Fibroblast of pulmonary artery (primary cell): ENCODE measurements around the gene NPL.

Experiments
- DNase-seq: peaks from one replicate; pipeline ENCODE4 v3.0.0-alpha.2; 2010; ENCODE audit warnings: low read depth
- H3K4me3 ChIP-seq: replicated peaks from 2 replicates; pipeline ENCODE4 v1.5.1; 2011; ENCODE audit warnings: low read depth, mild to moderate bottlenecking, control low read depth, low read length, moderate library complexity
- TF ChIP-seq, protein P1 (sequence below): IDR thresholded peaks from 2 replicates; pipeline ENCODE4 v1.5.1; 2011; ENCODE audit warnings: mild to moderate bottlenecking, control low read depth, low read length, inconsistent platforms; ENCODE audit errors: missing control alignments

The NPL gene

GRCh38 chr1:182786223-182786994 lies 3.2 kb upstream of the NPL start:
- no peak overlapping the region for H3K4me3 ChIP-seq
- TF ChIP-seq, protein P1, sequence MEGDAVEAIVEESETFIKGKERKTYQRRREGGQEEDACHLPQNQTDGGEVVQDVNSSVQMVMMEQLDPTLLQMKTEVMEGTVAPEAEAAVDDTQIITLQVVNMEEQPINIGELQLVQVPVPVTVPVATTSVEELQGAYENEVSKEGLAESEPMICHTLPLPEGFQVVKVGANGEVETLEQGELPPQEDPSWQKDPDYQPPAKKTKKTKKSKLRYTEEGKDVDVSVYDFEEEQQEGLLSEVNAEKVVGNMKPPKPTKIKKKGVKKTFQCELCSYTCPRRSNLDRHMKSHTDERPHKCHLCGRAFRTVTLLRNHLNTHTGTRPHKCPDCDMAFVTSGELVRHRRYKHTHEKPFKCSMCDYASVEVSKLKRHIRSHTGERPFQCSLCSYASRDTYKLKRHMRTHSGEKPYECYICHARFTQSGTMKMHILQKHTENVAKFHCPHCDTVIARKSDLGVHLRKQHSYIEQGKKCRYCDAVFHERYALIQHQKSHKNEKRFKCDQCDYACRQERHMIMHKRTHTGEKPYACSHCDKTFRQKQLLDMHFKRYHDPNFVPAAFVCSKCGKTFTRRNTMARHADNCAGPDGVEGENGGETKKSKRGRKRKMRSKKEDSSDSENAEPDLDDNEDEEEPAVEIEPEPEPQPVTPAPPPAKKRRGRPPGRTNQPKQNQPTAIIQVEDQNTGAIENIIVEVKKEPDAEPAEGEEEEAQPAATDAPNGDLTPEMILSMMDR = peak; percentile 87
- DNase-seq = peak; percentile 86

DNA sequence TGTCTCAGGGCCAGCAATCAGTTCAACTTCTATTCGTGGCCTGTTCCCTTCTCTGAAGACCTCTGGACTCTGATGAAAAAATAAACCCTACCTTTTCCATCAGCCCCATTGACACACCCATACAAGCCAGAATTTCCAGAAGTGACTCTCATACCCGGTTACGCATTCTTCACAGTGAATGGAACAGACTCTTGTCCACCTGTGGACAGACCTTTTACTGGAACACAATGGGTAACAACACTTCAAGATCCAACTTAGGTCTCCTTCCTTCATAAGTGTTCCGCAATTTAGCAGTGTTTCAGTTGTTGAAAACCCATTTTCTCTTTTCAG lies 2.6 kb upstream of the NPL start:
- TF ChIP-seq, protein P1 = no peak
- no peak overlapping the region for H3K4me3 ChIP-seq
- no peak for DNase-seq

- H3K4me3 ChIP-seq = no peak overlapping the region
- TF ChIP-seq, protein P1 = no peak
- no peak for DNase-seq
Observed at GRCh38 chr1:182791281-182792179, 2.0 kb downstream of the NPL start.

DNA sequence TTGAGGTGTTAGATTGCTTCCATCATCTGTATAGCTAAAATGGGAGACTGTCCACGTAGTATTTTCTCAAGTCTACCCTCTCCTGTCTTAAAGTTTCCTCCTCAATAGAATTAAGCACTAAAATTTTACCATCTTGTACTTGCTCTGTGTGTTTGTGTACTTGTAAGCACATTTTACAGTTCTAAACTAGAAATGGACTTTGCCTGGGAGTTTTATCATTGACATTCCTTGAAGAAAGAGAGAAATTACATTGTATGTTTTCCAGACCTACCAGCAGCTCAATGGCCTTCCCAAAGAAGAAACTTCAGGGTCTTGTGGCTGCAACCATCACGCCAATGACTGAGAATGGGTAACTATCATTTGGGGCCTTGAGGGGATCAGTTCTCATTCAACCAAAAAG lies 4.5 kb downstream of the NPL start:
- H3K4me3 ChIP-seq = no peak overlapping the region
- DNase-seq = no peak
- TF ChIP-seq, protein P1 = no peak

GRCh38 chr1:182794676-182795201 lies 5.2 kb downstream of the NPL start:
- TF ChIP-seq, protein P1 = no peak
- H3K4me3 ChIP-seq = no peak overlapping the region
- DNase-seq = no peak

DNA sequence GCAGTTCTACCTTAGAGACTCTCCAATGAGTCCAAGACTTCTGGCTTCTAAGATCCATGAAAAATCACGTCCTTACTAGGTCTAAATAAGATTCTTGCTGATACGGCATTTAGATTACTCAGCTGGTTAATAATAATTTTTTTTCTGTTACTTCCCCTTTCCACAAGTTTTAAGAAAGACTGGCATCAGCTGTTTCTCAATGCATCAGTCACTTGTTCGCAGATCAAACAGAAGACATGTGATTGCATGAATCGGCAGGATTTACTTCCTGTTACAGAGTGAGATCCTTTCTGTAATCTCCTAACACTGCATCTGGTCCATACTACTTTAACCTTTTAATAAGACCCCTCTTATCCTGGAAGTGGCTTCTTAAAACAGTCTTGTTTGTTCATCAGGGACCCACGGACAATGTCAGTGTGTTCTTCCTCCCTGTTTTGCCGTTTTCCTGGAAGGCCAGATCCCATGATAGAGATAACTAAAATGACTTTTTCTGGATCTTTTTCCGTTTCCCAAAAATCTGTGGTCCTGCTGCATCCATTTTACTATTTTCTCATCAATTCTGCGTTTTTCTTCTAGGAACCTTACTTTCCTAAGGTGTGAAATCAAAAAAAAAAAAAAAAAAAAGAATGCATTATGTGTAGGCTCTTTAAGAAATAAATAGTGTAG lies 6.1 kb downstream of the NPL start:
- no peak overlapping the region for H3K4me3 ChIP-seq
- TF ChIP-seq, protein P1 = no peak
- DNase-seq = no peak
